Activated gamma-delta T cell treated with Interleukin-2 at 50 U/mL for 16 hours (primary cell): Measurements from ENCODE around the gene EPM2A.

Experiments used
- DNase-seq: peaks from one replicate; pipeline ENCODE4 v3.0.0-alpha.2; 2020

EPM2A gene

GRCh38 chr6:145588981-145589380, 146.3 kb downstream of the EPM2A start:
- no peak for DNase-seq

GRCh38 chr6:145587334-145587733, 148.0 kb downstream of the EPM2A start:
- no peak for DNase-seq

- no peak for DNase-seq
These were observed 151.6 kb downstream of the EPM2A start for GRCh38 chr6:145583753-145584152.
